ENCODE data around the gene CLDN9.

The CLDN9 gene

GRCh38 chr16:2981177-2981898 is 31.4 kb upstream of the CLDN9 start:
- peaks cover 0 to 28% of the 10 kb centered on the region in 2 donors for H3K27me3 ChIP-seq
- H3K36me3 ChIP-seq, result no peaks in the 10 kb centered on the region
- no peak for TF ChIP-seq CTCF (IDR thresholded peaks at IDR 0.05)
- intact Hi-C loops (cut with DNase I; ENCODE audit: low total_unique reads), result no loop called here
- no peaks in the 10 kb centered on the region for H3K9me3 ChIP-seq
- H3K4me1 ChIP-seq, result peaks cover 0 to 47% (median 37%) of the 10 kb centered on the region in 4 donors
- DNase-seq, result no peak
- H3K27ac ChIP-seq, result peak overlapping the region in 1 of 2 donors; percentile 82
- H3K4me3 ChIP-seq, result peak overlapping the region; percentile 72 to 75

GRCh38 chr16:2981899-2982250 is 30.8 kb upstream of the CLDN9 start:
- no peaks in the 10 kb centered on the region for H3K9me3 ChIP-seq
- peaks cover 0 to 22% of the 10 kb centered on the region in 2 donors for H3K27me3 ChIP-seq
- H3K4me3 ChIP-seq, result no peak overlapping the region
- H3K36me3 ChIP-seq, result no peaks in the 10 kb centered on the region
- intact Hi-C loops (cut with DNase I; ENCODE audit: low total_unique reads), result no loop called here
- H3K4me1 ChIP-seq, result peaks cover 0 to 48% (median 38%) of the 10 kb centered on the region in 4 donors
- no peak overlapping the region for H3K27ac ChIP-seq
- no peak for TF ChIP-seq CTCF (IDR thresholded peaks at IDR 0.05)
- no peak for DNase-seq

- intact Hi-C loops (cut with DNase I; ENCODE audit: low total_unique reads), result no loop called here
- H3K4me1 ChIP-seq, result peaks cover 0 to 48% (median 38%) of the 10 kb centered on the region in 4 donors
- peaks cover 0 to 26% of the 10 kb centered on the region in 2 donors for H3K27me3 ChIP-seq
- DNase-seq, result no peak
- H3K27ac ChIP-seq, result no peak overlapping the region
- no peaks in the 10 kb centered on the region for H3K36me3 ChIP-seq
- no peak overlapping the region for H3K4me3 ChIP-seq
- TF ChIP-seq CTCF (IDR thresholded peaks at IDR 0.05), result no peak
- H3K9me3 ChIP-seq, result no peaks in the 10 kb centered on the region
Measured at GRCh38 chr16:2982402-2982801, 30.3 kb upstream of the CLDN9 start.

- intact Hi-C loops (cut with DNase I; ENCODE audit: low total_unique reads), result no loop called here
- peak overlapping the region; percentile 9 to 15 for H3K4me3 ChIP-seq
- TF ChIP-seq CTCF (IDR thresholded peaks at IDR 0.05), result peak; percentile 87 to 97
- no peak overlapping the region for H3K27ac ChIP-seq
- H3K36me3 ChIP-seq, result no peaks in the 10 kb centered on the region
- peaks cover 0 to 48% (median 38%) of the 10 kb centered on the region in 4 donors for H3K4me1 ChIP-seq
- peaks cover 0 to 27% of the 10 kb centered on the region in 2 donors for H3K27me3 ChIP-seq
- H3K9me3 ChIP-seq, result no peaks in the 10 kb centered on the region
- DNase-seq, result peak; percentile 78 to 90
Measured at GRCh38 chr16:2983706-2984136, 29.0 kb upstream of the CLDN9 start.

- peaks cover 0 to 39% (median 29%) of the 10 kb centered on the region in 4 donors for H3K4me1 ChIP-seq
- H3K27me3 ChIP-seq, result peaks cover 0 to 32% of the 10 kb centered on the region in 2 donors
- no peaks in the 10 kb centered on the region for H3K36me3 ChIP-seq
- H3K4me3 ChIP-seq, result no peak overlapping the region
- DNase-seq, result no peak
- peak overlapping the region in 1 of 2 donors; percentile 53 for H3K27ac ChIP-seq
- no peak for TF ChIP-seq CTCF (IDR thresholded peaks at IDR 0.05)
- intact Hi-C loops (cut with DNase I; ENCODE audit: low total_unique reads), result no loop called here
- H3K9me3 ChIP-seq, result no peaks in the 10 kb centered on the region
Measured at GRCh38 chr16:2985462-2985861, 27.3 kb upstream of the CLDN9 start.
